ENCODE results near the gene TBX3. TPM values are rescaled to one million over a fixed set of nuclear protein-coding genes. Genes with fewer than 3 reads are reported as not detected.
A peak's percentile ranks its signal among the peaks of the same experiment; 100 is the strongest.
"Not testable (repeated sequence)": the region's sequence is repeated elsewhere in the genome, so short reads cannot be mapped to it uniquely, and the experiment has no call there.

Gene TBX3
- total RNA-seq: 17.1 TPM
- long read RNA-seq, full-length matches to known transcripts: 4 of 30 reads
- long read RNA-seq, partial matches to known transcripts: 26 of 30 reads
- long read RNA-seq, other reads (novel, unspliced or antisense): 0 of 30 reads

- intact Hi-C loops (cut with DNase I): loop anchor here (5.0 to 10.0 kb wide), 7 partner anchors 113 to 768 kb away; no protein-coding TSS in a partner anchor
- DNase-seq (ENCODE audit: low spot score): peak; percentile 94
These were observed at the start of gene TBX3 for GRCh38 chr12:114684098-114684869. Gene TBX3 (minus strand): TSS chr12:114684175. CDS start chr12:114683200, 975 bp downstream.

GRCh38 chr12:114732426-114733030 is 48.6 kb upstream of the TBX3 start:
- intact Hi-C loops (cut with DNase I): no loop called here
- DNase-seq (ENCODE audit: low spot score): no peak

- DNase-seq (ENCODE audit: low spot score): no peak
- intact Hi-C loops (cut with DNase I): no loop called here
These were observed 45.8 kb upstream of the TBX3 start for GRCh38 chr12:114729731-114730130.

- peak; percentile 79 for DNase-seq (ENCODE audit: low spot score)
These were observed 42.2 kb upstream of the TBX3 start for GRCh38 chr12:114726092-114726710.

GRCh38 chr12:114722176-114722575 is 38.2 kb upstream of the TBX3 start:
- intact Hi-C loops (cut with DNase I); DNase-seq (ENCODE audit: low spot score): not testable (repeated sequence)

More at GRCh38 chr12:114726092-114726710, 42.2 kb upstream of the TBX3 start:
- intact Hi-C loops (cut with DNase I): loop anchor here (1.0 kb wide), 1 partner anchor 73 kb away; no protein-coding TSS in a partner anchor

- DNase-seq (ENCODE audit: low spot score): no peak
- intact Hi-C loops (cut with DNase I): no loop called here
These were observed 37.3 kb upstream of the TBX3 start for GRCh38 chr12:114721266-114721665.

GRCh38 chr12:114713466-114714215 is 29.7 kb upstream of the TBX3 start:
- intact Hi-C loops (cut with DNase I): no loop called here
- no peak for DNase-seq (ENCODE audit: low spot score)

- intact Hi-C loops (cut with DNase I): no loop called here
- DNase-seq (ENCODE audit: low spot score): no peak
These were observed 27.7 kb upstream of the TBX3 start for GRCh38 chr12:114711689-114712152.

GRCh38 chr12:114710151-114710550 is 26.2 kb upstream of the TBX3 start:
- intact Hi-C loops (cut with DNase I): no loop called here
- DNase-seq (ENCODE audit: low spot score): no peak

- intact Hi-C loops (cut with DNase I): no loop called here
- DNase-seq (ENCODE audit: low spot score): no peak
These were observed 25.1 kb upstream of the TBX3 start for GRCh38 chr12:114709112-114709511.

GRCh38 chr12:114708598-114708997 is 24.6 kb upstream of the TBX3 start:
- intact Hi-C loops (cut with DNase I); DNase-seq (ENCODE audit: low spot score): not testable (repeated sequence)

- DNase-seq (ENCODE audit: low spot score): no peak
- intact Hi-C loops (cut with DNase I): loop anchor here (5.0 kb wide), 1 partner anchor 93 kb away; no protein-coding TSS in a partner anchor
These were observed 20.1 kb upstream of the TBX3 start for GRCh38 chr12:114704096-114704495.

GRCh38 chr12:114703060-114703493 is 19.1 kb upstream of the TBX3 start:
- no peak for DNase-seq (ENCODE audit: low spot score)
- intact Hi-C loops (cut with DNase I): loop anchor here (5.0 kb wide), 1 partner anchor 94 kb away; no protein-coding TSS in a partner anchor

- no peak for DNase-seq (ENCODE audit: low spot score)
- intact Hi-C loops (cut with DNase I): loop anchor here (5.0 kb wide), 1 partner anchor 95 kb away; no protein-coding TSS in a partner anchor
These were observed 18.5 kb upstream of the TBX3 start for GRCh38 chr12:114702462-114702861.

GRCh38 chr12:114701553-114701952 is 17.6 kb upstream of the TBX3 start:
- intact Hi-C loops (cut with DNase I): loop anchor here (5.0 kb wide), 1 partner anchor 96 kb away; no protein-coding TSS in a partner anchor
- no peak for DNase-seq (ENCODE audit: low spot score)

- intact Hi-C loops (cut with DNase I): loop anchor here (5.0 kb wide), 1 partner anchor 96 kb away; no protein-coding TSS in a partner anchor
- no peak for DNase-seq (ENCODE audit: low spot score)
These were observed 17.1 kb upstream of the TBX3 start for GRCh38 chr12:114701104-114701414.

- intact Hi-C loops (cut with DNase I): loop anchor here (5.0 kb wide), 1 partner anchor 97 kb away; no protein-coding TSS in a partner anchor
- no peak for DNase-seq (ENCODE audit: low spot score)
These were observed 16.6 kb upstream of the TBX3 start for GRCh38 chr12:114700392-114701103.

- intact Hi-C loops (cut with DNase I): no loop called here
- no peak for DNase-seq (ENCODE audit: low spot score)
These were observed 14.7 kb upstream of the TBX3 start for GRCh38 chr12:114698566-114699163.

Measured in cardiac septum (tissue), 1 donor.